SU-DHL-6 (cell line): ENCODE measurements around the gene FREY1.

Experiments used
- H2AFZ ChIP-seq: fragments of 200-600 bp; sonication (generic); 2 replicates; pipeline ENCODE4 v1.6.1; 2014; ENCODE audit warnings: low read depth, mild to moderate bottlenecking, moderate library complexity, mixed read lengths, antibody characterized with exemption, low read length; ENCODE audit not compliant: severe bottlenecking
- H3F3A ChIP-seq: fragments of 200-600 bp; shearing (Covaris generic); 2 replicates; pipeline ENCODE4 v1.6.0; 2016; ENCODE audit warnings: antibody characterized with exemption, mild to moderate bottlenecking; ENCODE audit not compliant: insufficient read depth
- H3K27ac ChIP-seq: fragments of 200-600 bp; sonication (generic); 2 replicates; pipeline ENCODE4 v1.5.1; 2016; ENCODE audit warnings: low read depth, mild to moderate bottlenecking, low read length, moderate library complexity, mixed read lengths
- H3K27me3 ChIP-seq: fragments of 200-600 bp; sonication (generic), shearing (Covaris generic); 2 replicates; pipeline ENCODE4 v1.6.0; 2014; ENCODE audit warnings: mild to moderate bottlenecking, low read length
- H3K36me3 ChIP-seq: fragments of 200-600 bp; sonication (generic); 2 replicates; pipeline ENCODE4 v1.6.1; 2014; ENCODE audit warnings: mild to moderate bottlenecking, low read length, mixed read lengths
- H3K4me2 ChIP-seq: fragments of 300-600, 200-600 bp; shearing (Covaris generic), sonication (generic); 2 replicates; pipeline ENCODE4 v1.6.0; 2014; ENCODE audit warnings: low read length, low read depth, mild to moderate bottlenecking; ENCODE audit not compliant: poor library complexity, severe bottlenecking
- H3K4me3 ChIP-seq: fragments of 200-600 bp; sonication (generic); 2 replicates; pipeline ENCODE4 v1.5.1; 2014; ENCODE audit warnings: antibody characterized with exemption, low read length, mild to moderate bottlenecking, mixed read lengths; ENCODE audit not compliant: insufficient read depth, poor library complexity, severe bottlenecking
- H3K79me2 ChIP-seq: fragments of 200-600 bp; sonication (generic); 2 replicates; pipeline ENCODE4 v1.6.1; 2014; ENCODE audit warnings: mild to moderate bottlenecking, low read length, moderate library complexity; ENCODE audit not compliant: insufficient read depth
- H3K9ac ChIP-seq: fragments of 200-600 bp; sonication (generic); 2 replicates; pipeline ENCODE4 v1.7.0; 2014; ENCODE audit warnings: mild to moderate bottlenecking, low read length
- H3K9me2 ChIP-seq: fragments of 200-600 bp; sonication (generic); replicated peaks from 2 replicates; pipeline ENCODE4 v1.6.1; 2014; ENCODE audit warnings: low read length; ENCODE audit not compliant: insufficient read depth
- H3K9me3 ChIP-seq: fragments of 200-600 bp; sonication (generic); 2 replicates; pipeline ENCODE4 v1.6.1; 2014; ENCODE audit warnings: low read length, mixed read lengths; ENCODE audit not compliant: insufficient read depth
- H4K20me1 ChIP-seq: fragments of 200-600 bp; sonication (generic); 2 replicates; pipeline ENCODE4 v1.6.1; 2014; ENCODE audit warnings: low read depth, mild to moderate bottlenecking, antibody characterized with exemption, low read length, moderate library complexity, mixed read lengths
- EZH2phosphoT487 ChIP-seq: fragments of 200-600 bp; sonication (generic), shearing (Covaris generic); conservative IDR thresholded peaks from 2 replicates; pipeline ENCODE4 v1.6.1; 2018; ENCODE audit warnings: mild to moderate bottlenecking, antibody characterized with exemption, low read length, moderate library complexity, mixed read lengths
- TF ChIP-seq, protein P1 (sequence below): fragments of 200-600 bp; sonication (generic); IDR thresholded peaks from one replicate; pipeline ENCODE4 v1.5.1; 2017; ENCODE audit warnings: antibody characterized with exemption, mild to moderate bottlenecking, low read length, moderate library complexity; ENCODE audit not compliant: insufficient read depth, poor library complexity, severe bottlenecking

FREY1 gene

DNA sequence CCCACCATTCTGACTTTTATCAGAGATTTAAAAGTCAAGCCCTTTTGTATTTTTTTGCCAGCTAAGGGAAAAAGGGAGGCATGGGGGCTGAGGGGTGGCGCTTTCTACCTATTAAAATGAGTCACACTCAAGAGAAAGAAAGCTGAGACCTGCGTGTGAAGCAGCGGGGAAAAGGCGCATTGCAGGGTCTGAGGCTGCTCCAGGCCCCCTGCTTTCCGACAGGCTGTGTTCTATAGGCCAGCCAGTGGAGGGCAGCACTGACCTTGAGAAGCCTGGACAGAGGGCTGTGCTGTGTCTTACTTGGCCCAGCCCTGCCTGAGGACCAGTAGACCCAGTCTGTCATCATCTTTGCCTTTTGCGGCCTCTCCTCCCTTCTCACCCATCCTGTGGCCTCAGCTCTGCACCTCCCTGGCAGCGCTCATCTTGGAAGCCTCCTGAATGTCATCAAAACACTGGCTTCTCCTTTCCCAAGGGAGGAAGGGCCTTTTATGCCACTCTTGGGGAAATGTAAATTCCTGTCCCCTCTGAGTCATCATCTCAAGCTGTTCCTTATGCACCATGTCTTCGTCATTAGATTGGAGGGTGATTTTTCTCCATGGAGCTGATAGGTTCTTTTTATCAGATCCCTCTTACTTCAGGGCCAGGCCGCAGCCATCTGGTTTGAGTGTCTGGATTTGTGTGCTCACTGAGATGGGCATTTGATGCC, 34.3 kb downstream of the FREY1 start:
- Histone ChIP-seq H3K27me3 (no peaks in the 10 kb centered on the region), H3K79me2 (no peaks in the 10 kb centered on the region), H4K20me1 (no peaks in the 10 kb centered on the region), H3K36me3 (no peaks in the 10 kb centered on the region), H3K27ac (no peak overlapping the region), H3F3A (no peaks in the 10 kb centered on the region), H3K9ac (no peak overlapping the region), H3K9me3 (no peaks in the 10 kb centered on the region), H2AFZ (no peak overlapping the region), H3K9me2 (no peaks in the 10 kb centered on the region), H3K4me2 (no peak overlapping the region), H3K4me3 (no peak overlapping the region)
- TF ChIP-seq EZH2phosphoT487: no peak
- TF ChIP-seq, protein P1, sequence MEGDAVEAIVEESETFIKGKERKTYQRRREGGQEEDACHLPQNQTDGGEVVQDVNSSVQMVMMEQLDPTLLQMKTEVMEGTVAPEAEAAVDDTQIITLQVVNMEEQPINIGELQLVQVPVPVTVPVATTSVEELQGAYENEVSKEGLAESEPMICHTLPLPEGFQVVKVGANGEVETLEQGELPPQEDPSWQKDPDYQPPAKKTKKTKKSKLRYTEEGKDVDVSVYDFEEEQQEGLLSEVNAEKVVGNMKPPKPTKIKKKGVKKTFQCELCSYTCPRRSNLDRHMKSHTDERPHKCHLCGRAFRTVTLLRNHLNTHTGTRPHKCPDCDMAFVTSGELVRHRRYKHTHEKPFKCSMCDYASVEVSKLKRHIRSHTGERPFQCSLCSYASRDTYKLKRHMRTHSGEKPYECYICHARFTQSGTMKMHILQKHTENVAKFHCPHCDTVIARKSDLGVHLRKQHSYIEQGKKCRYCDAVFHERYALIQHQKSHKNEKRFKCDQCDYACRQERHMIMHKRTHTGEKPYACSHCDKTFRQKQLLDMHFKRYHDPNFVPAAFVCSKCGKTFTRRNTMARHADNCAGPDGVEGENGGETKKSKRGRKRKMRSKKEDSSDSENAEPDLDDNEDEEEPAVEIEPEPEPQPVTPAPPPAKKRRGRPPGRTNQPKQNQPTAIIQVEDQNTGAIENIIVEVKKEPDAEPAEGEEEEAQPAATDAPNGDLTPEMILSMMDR: peak; percentile 28

DNA sequence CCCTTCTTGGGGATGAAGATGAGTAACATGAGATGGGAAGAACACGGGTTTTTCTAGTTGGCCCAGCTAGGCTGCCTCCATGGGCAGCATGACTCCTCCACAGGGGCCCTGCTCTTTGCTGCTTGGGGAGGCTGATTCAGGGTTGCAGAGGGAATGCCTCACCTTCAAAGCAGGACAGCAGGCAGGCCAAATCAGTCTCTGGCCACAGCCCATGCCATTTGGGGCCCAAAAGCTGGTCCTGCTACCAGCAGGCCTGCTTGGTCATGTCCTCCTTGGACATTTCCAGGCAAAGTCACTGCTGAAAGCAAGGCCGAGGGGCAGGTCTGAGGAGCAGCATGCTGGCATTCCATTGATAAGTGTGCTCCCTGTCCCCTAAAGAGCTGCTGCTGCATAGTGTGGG, 35.4 kb downstream of the FREY1 start:
- H3K4me2 ChIP-seq: no peak overlapping the region
- H3K9me3 ChIP-seq: no peaks in the 10 kb centered on the region
- H3K4me3 ChIP-seq: no peak overlapping the region
- H2AFZ ChIP-seq: no peak overlapping the region
- H3K27me3 ChIP-seq: no peaks in the 10 kb centered on the region
- TF ChIP-seq EZH2phosphoT487: no peak
- TF ChIP-seq, protein P1: no peak
- H3F3A ChIP-seq: no peaks in the 10 kb centered on the region
- no peaks in the 10 kb centered on the region for H3K9me2 ChIP-seq
- no peak overlapping the region for H3K9ac ChIP-seq
- H4K20me1 ChIP-seq: no peaks in the 10 kb centered on the region
- no peaks in the 10 kb centered on the region for H3K36me3 ChIP-seq
- no peak overlapping the region for H3K27ac ChIP-seq
- no peaks in the 10 kb centered on the region for H3K79me2 ChIP-seq

DNA sequence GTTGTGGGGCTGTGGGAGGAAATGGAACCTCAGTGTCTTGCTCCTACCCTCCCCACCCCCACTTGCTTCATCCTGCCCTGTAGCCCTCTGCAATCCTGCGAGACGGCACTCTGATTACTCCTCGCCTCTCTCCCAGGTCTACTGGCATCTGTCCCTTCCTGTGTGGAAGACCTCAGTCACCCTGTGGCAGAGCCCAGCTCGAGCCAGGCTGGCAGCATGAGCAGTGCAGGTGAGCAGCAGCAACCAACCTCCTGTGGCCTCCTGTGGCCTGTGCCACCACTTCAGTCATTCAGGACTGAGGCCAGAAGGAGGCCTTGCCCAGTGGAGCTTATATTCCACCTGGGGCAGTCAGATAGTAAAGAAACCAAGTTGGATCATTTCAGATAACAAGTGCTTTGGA, 36.4 kb downstream of the FREY1 start:
- no peaks in the 10 kb centered on the region for H3K36me3 ChIP-seq

More for the DNA sequence above, 36.4 kb downstream of the FREY1 start:
- Histone ChIP-seq H3K4me3 (no peak overlapping the region), H4K20me1 (no peaks in the 10 kb centered on the region), H3K27me3 (no peaks in the 10 kb centered on the region), H3K79me2 (no peaks in the 10 kb centered on the region), H2AFZ (no peak overlapping the region), H3K27ac (no peak overlapping the region), H3F3A (no peaks in the 10 kb centered on the region), H3K9me2 (no peaks in the 10 kb centered on the region), H3K9ac (no peak overlapping the region), H3K9me3 (no peaks in the 10 kb centered on the region), H3K4me2 (no peak overlapping the region)
- TF ChIP-seq, protein P1: no peak
- TF ChIP-seq EZH2phosphoT487: no peak
